GM12878 (cell line): ENCODE measurements around the gene CORO7. TPM values are rescaled to one million over a fixed set of nuclear protein-coding genes. Genes with fewer than 3 reads are reported as not detected.

ENCODE experiments used
- ATAC-seq: fragments of 200-7000 bp; cut with Tn5 transposase; 3 replicates; pipeline ENCODE4 v1.9.1; 2020; ENCODE audit warnings: mild to moderate bottlenecking, moderate library complexity
- BruUV-seq: library from RNA; stranded (reverse); fragments of 400-500 nt; replicated peaks from 2 replicates; lab custom pipeline; 2021; lab: Mats Ljungman, UMichigan
- CTCF ChIA-PET: fragments of 300-600 bp; sonication (Branson Sonifier 250); formaldehyde crosslinking; extraction: SDS; loops from one replicate; lab custom pipeline; 2021; ENCODE audit warnings: inconsistent platforms; lab: Yijun Ruan, JAX
- POLR2A ChIA-PET: fragments of 350-600 bp; formaldehyde crosslinking; extraction: SDS; loops from one replicate; lab custom pipeline; 2021; ENCODE audit warnings: inconsistent platforms; lab: Charles Lee
- RAD21 ChIA-PET: fragments of 300-600 bp; sonication (Branson Sonifier 250); formaldehyde crosslinking; loops from one replicate; lab custom pipeline; 2023; ENCODE audit warnings: antibody characterized with exemption; ENCODE audit not compliant: unreplicated experiment; lab: Charles Lee
- SMC1A ChIA-PET: fragments of 300-600 bp; sonication (Branson Sonifier 250); formaldehyde crosslinking; loops from one replicate; lab custom pipeline; 2023; ENCODE audit not compliant: unreplicated experiment, uncharacterized antibody; lab: Charles Lee
- DNase-seq: peaks from one replicate; pipeline ENCODE4 v3.0.0-alpha.2; 2011; ENCODE audit warnings: low read depth, low spot score
- FAIRE-seq: peaks from 3 replicates; lab custom pipeline; 2011; peaks lifted over from hg19 to GRCh38; lab: Jason Lieb, UNC
- H2AFZ ChIP-seq: 2 replicates; pipeline ENCODE4 v1.6.0; 2011; ENCODE audit warnings: low read depth, low read length, control low read depth; ENCODE audit not compliant: control insufficient read depth
- H3K27ac ChIP-seq: 2 replicates; pipeline ENCODE4 v1.5.1; 2011; ENCODE audit warnings: control low read depth; ENCODE audit not compliant: control insufficient read depth, insufficient read depth
- H3K27me3 ChIP-seq, 2 experiments: replicated peaks in 1 of 2; 2 replicates each; pipeline versions ENCODE4 v1.6.0 to v1.6.1; 2011; ENCODE audit warnings: low read length in 1 of 2; ENCODE audit not compliant: control insufficient read depth in 2 of 2, insufficient read depth in 2 of 2
- H3K36me3 ChIP-seq, 2 experiments: 2 replicates each; pipeline ENCODE4 v1.5.1; 2011; ENCODE audit warnings: low read length in 1 of 2; ENCODE audit not compliant: control insufficient read depth in 2 of 2, insufficient read depth in 2 of 2
- H3K4me1 ChIP-seq: 2 replicates; pipeline ENCODE4 v1.6.1; 2011; ENCODE audit warnings: mild to moderate bottlenecking, low read length, moderate library complexity, mixed read lengths; ENCODE audit not compliant: control insufficient read depth, insufficient read depth
- H3K4me2 ChIP-seq: 2 replicates; pipeline ENCODE4 v1.6.0; 2011; ENCODE audit warnings: control low read depth; ENCODE audit not compliant: control insufficient read depth, insufficient read depth
- H3K4me3 ChIP-seq: fragments of 200-600 bp; sonication (generic); 2 replicates; pipeline ENCODE4 v1.5.1; 2016
- H3K79me2 ChIP-seq: 2 replicates; pipeline ENCODE4 v1.6.0; 2011; ENCODE audit warnings: low read length; ENCODE audit not compliant: control insufficient read depth, insufficient read depth
- H3K9ac ChIP-seq: 2 replicates; pipeline ENCODE4 v1.8.0; 2011; ENCODE audit warnings: low read length, control low read depth, mixed read lengths; ENCODE audit not compliant: control insufficient read depth, insufficient read depth
- H3K9me3 ChIP-seq: replicated peaks from 3 replicates; pipeline ENCODE4 v1.5.1; 2011; ENCODE audit warnings: mild to moderate bottlenecking, low read length; ENCODE audit not compliant: control insufficient read depth, insufficient read depth
- H4K20me1 ChIP-seq: 2 replicates; pipeline ENCODE4 v1.6.0; 2011; ENCODE audit not compliant: control insufficient read depth, insufficient read depth
- BCL11A ChIP-seq: IDR thresholded peaks from 2 replicates; pipeline ENCODE4 v1.6.1; 2011; ENCODE audit warnings: low read depth, low read length
- CBX3 ChIP-seq: fragments of 200-600 bp; sonication (generic); IDR thresholded peaks from 2 replicates; pipeline ENCODE4 v1.6.1; 2016; ENCODE audit warnings: low read depth, borderline replicate concordance
- CBX5 ChIP-seq: sonication (generic); IDR thresholded peaks from 2 replicates; pipeline ENCODE4 v1.6.1; 2016; ENCODE audit warnings: low read depth, moderate library complexity, mild to moderate bottlenecking, inconsistent platforms
- CEBPB ChIP-seq, 2 experiments: fragments of 150-350 bp in 1 of 2; IDR thresholded peaks; 2 replicates each; pipeline ENCODE4 v1.6.1; 2012 to 2014; ENCODE audit warnings: low read depth in 2 of 2, low read length in 2 of 2, borderline replicate concordance in 1 of 2, inconsistent platforms in 1 of 2
- E2F4 ChIP-seq: IDR thresholded peaks from 2 replicates; pipeline ENCODE4 v1.6.1; 2012; ENCODE audit warnings: low read depth, low read length, improper control_type of control experiment
- ELK1 ChIP-seq: IDR thresholded peaks from 2 replicates; pipeline ENCODE4 v1.6.1; 2012; ENCODE audit warnings: low read depth, low read length, improper control_type of control experiment
- HDAC2 ChIP-seq: fragments of 200-600 bp; sonication (generic); IDR thresholded peaks from 2 replicates; pipeline ENCODE4 v1.6.1; 2017
- KLF5 ChIP-seq: fragments of 450-650 bp; IDR thresholded peaks from 2 replicates; pipeline ENCODE4 v1.6.1; 2014; ENCODE audit warnings: mild to moderate bottlenecking; ENCODE audit not compliant: partially characterized antibody
- MTA3 ChIP-seq: IDR thresholded peaks from 2 replicates; pipeline ENCODE4 v1.6.1; 2012; ENCODE audit warnings: low read length, inconsistent platforms, borderline replicate concordance
- NFYA ChIP-seq: IDR thresholded peaks from 2 replicates; pipeline ENCODE4 v1.6.1; 2011; ENCODE audit warnings: low read depth, mild to moderate bottlenecking, low read length, improper control_type of control experiment, borderline replicate concordance
- PAX5 ChIP-seq: IDR thresholded peaks from 2 replicates; pipeline ENCODE4 v1.6.1; 2011; ENCODE audit warnings: low read depth, low read length, borderline replicate concordance
- POLR2AphosphoS2 ChIP-seq: IDR thresholded peaks from 2 replicates; pipeline ENCODE4 v1.6.1; 2011; ENCODE audit warnings: low read depth, mild to moderate bottlenecking, low read length, improper control_type of control experiment, moderate library complexity
- RAD51 ChIP-seq: fragments of 450-650 bp; IDR thresholded peaks from 2 replicates; pipeline ENCODE4 v1.6.1; 2016; ENCODE audit warnings: moderate library complexity, mild to moderate bottlenecking, inconsistent platforms
- SMARCA5 ChIP-seq: fragments of 450-650 bp; IDR thresholded peaks from 2 replicates; pipeline ENCODE4 v1.6.1; 2017; ENCODE audit warnings: mild to moderate bottlenecking
- SRF ChIP-seq, 2 experiments: IDR thresholded peaks; 2 replicates each; pipeline ENCODE4 v1.6.1; 2011; ENCODE audit warnings: low read depth in 2 of 2, low read length in 2 of 2, mild to moderate bottlenecking in 1 of 2, moderate library complexity in 1 of 2
- USF1 ChIP-seq: IDR thresholded peaks from 2 replicates; pipeline ENCODE4 v1.6.1; 2011; ENCODE audit warnings: borderline replicate concordance, low read depth, mild to moderate bottlenecking, moderate library complexity, mixed read lengths, low read length; ENCODE audit not compliant: insufficient read depth; ENCODE audit errors: extremely low read length
- WRNIP1 ChIP-seq: IDR thresholded peaks from 2 replicates; pipeline ENCODE4 v1.6.1; 2011; ENCODE audit warnings: low read depth, low read length, improper control_type of control experiment, borderline replicate concordance
- ZBED1 ChIP-seq: IDR thresholded peaks from 2 replicates; pipeline ENCODE4 v1.6.1; 2016; ENCODE audit warnings: borderline replicate concordance
- ZBTB11 ChIP-seq: fragments of 450-650 bp; formaldehyde crosslinking; IDR thresholded peaks from 2 replicates; pipeline ENCODE4 v1.5.0; 2022; ENCODE audit warnings: mild to moderate bottlenecking, missing genetic modification characterization
- WGBS: methylation state at CpG from one replicate; pipeline ENCODE4 v1.1.6; 2016; ENCODE audit warnings: low lambda C conversion rate; ENCODE audit not compliant: insufficient replicate concordance, insufficient coverage; ENCODE audit errors: missing lambda C conversion rate; 5-methylcytosine and 5-hydroxymethylcytosine counted together
- in situ Hi-C: fragments of 300-500 bp; cut with MboI; formaldehyde crosslinking; loops from 9 replicates; pipeline ENCODE4 v1.14.3; 2018; ENCODE audit warnings: mixed read lengths
- intact Hi-C: fragments of 100-400 bp; cut with micrococcal nuclease; formaldehyde crosslinking; loops from one replicate; pipeline ENCODE4 v1.14.2; 2022; ENCODE audit not compliant: unreplicated experiment
- polyA plus RNA-seq, 11 experiments: library from polyadenylated mRNA; depleted of rRNA in 4 of 11; unstranded in 6 of 11; stranded (reverse) in 5 of 11; fragments of >200 nt; fragmentation: Nextera tagmentation in 4 of 11; fragmentation: Illumina TruSeq in 1 of 11; extraction: Ambion mirVana in 4 of 11; extraction: Trizol in 1 of 11; gene quantifications; 1 replicate in 1 of 11; 2 replicates in 10 of 11; pipeline versions ENCODE4 v1.2.1 to v1.2.3, GENCODE V29; 2011 to 2016; ENCODE audit warnings: inconsistent platforms in 2 of 11, missing spikeins in 2 of 11, low read depth in 1 of 11
- total RNA-seq, 4 experiments: library from RNA; depleted of rRNA in 3 of 4; stranded (reverse); fragments of >200 nt in 3 of 4; fragmentation: Illumina TruSeq in 1 of 4; extraction: Trizol in 1 of 4; gene quantifications; 2 replicates each; pipeline versions ENCODE4 v1.2.1 to v1.2.3, GENCODE V29; 2013 to 2021

CORO7 gene
- total and polyA plus RNA-seq, 10 of the 15 experiments (the other 5 are each of a cell fraction or from before 2014, with no cell fraction given) = 0.64 to 89.2 (median 43.7) TPM

- H3K9ac ChIP-seq = no peak overlapping the region
- no peak overlapping the region for H3K4me2 ChIP-seq
- no peaks in the 10 kb centered on the region for H3K27me3 ChIP-seq
- no peaks in the 10 kb centered on the region for H3K9me3 ChIP-seq
- H3K79me2 ChIP-seq = no peaks in the 10 kb centered on the region
- no peaks in the 10 kb centered on the region for H3K4me1 ChIP-seq
- in situ Hi-C loops = no loop called here
- H2AFZ ChIP-seq = no peak overlapping the region
- FAIRE-seq = no peak
- intact Hi-C loops = no loop called here
- no peak for TF ChIP-seq CBX3
- TF ChIP-seq CEBPB (IDR thresholded peaks at IDR 0.05; ENCODE audit: borderline replicate concordance in 1 of 2, low read depth in 2 of 2, low read length in 2 of 2) = no peak
- TF ChIP-seq ZBTB11 (CRISPR knock-in tag) = no peak
- TF ChIP-seq MTA3 = no peak
- TF ChIP-seq HDAC2 = no peak
- no peak for TF ChIP-seq BCL11A
- no peak for TF ChIP-seq E2F4
- TF ChIP-seq WRNIP1 = no peak
- no peak for TF ChIP-seq USF1
- TF ChIP-seq PAX5 = no peak
- no peak for TF ChIP-seq POLR2AphosphoS2
- TF ChIP-seq SMARCA5 = no peak
- no peak for TF ChIP-seq KLF5
- TF ChIP-seq ZBED1 = no peak
- no peak for TF ChIP-seq SRF (IDR thresholded peaks at IDR 0.05; ENCODE audit: low read depth in 2 of 2, low read length in 2 of 2)
- TF ChIP-seq CBX5 = no peak
- TF ChIP-seq ELK1 = no peak
- TF ChIP-seq RAD51 = no peak
- TF ChIP-seq NFYA = no peak
- TF ChIP-seq, all 136 proteins: peak for 0
- H4K20me1 ChIP-seq = no peaks in the 10 kb centered on the region; the same call in 1 of the 2 replicates
- ChIA-PET POLR2A (no interaction called here), RAD21 (no interaction called here), CTCF (interaction anchor here (0.6 to 1.4 kb wide), 4 partner anchors 9 to 450 kb away, joined by 3 to 4 read pairs (median 4); no protein-coding TSS in a partner anchor), SMC1A (no interaction called here)
- no peak overlapping the region for H3K27ac ChIP-seq
- DNase-seq (no peak), ATAC-seq (no peak)
- H3K36me3 ChIP-seq = peaks cover 23 to 26% of the 10 kb centered on the region in 2 experiments; a peak in 3 of 4 replicates
- BruUV-seq = no TSS peak
- H3K4me3 ChIP-seq = no peak overlapping the region
- WGBS = 91% methylated on average over 14 of the region's 14 CpGs
Measured at GRCh38 chr16:4450931-4451519, 34.6 kb upstream of the CORO7 start.
